Skeletal muscle cell (primary cell): ENCODE measurements around the gene NBPF1.
"Not testable (repeated sequence)": the region's sequence is repeated elsewhere in the genome, so short reads cannot be mapped to it uniquely, and the experiment has no call there.

ENCODE experiments used
- DNase-seq: peaks from one replicate; pipeline ENCODE4 v3.0.0-alpha.2; 2010; ENCODE audit warnings: low read depth
- H3K4me3 ChIP-seq: 2 replicates; pipeline ENCODE4 v1.5.1; 2011; ENCODE audit warnings: low read depth, mild to moderate bottlenecking, control low read depth, low read length, moderate library complexity

The NBPF1 gene

GRCh38 chr1:16625497-16626408 lies 12.4 kb upstream of the NBPF1 start:
- no peak for DNase-seq
- H3K4me3 ChIP-seq: no peak overlapping the region

- not testable (repeated sequence) for DNase-seq, H3K4me3 ChIP-seq
These were observed 10.7 kb upstream of the NBPF1 start for GRCh38 chr1:16623812-16624719.

GRCh38 chr1:16623337-16623736 lies 10.0 kb upstream of the NBPF1 start:
- H3K4me3 ChIP-seq: not testable (repeated sequence)
- DNase-seq: peak; percentile 22

- not testable (repeated sequence) for H3K4me3 ChIP-seq, DNase-seq
These were observed 8.4 kb upstream of the NBPF1 start for GRCh38 chr1:16621681-16622315.

GRCh38 chr1:16621300-16621658 lies 7.9 kb upstream of the NBPF1 start:
- DNase-seq: no peak
- H3K4me3 ChIP-seq: no peak overlapping the region

- DNase-seq, H3K4me3 ChIP-seq: not testable (repeated sequence)
These were observed 6.6 kb upstream of the NBPF1 start for GRCh38 chr1:16619803-16620501.

- no peak for DNase-seq
- no peak overlapping the region for H3K4me3 ChIP-seq
These were observed 5.4 kb upstream of the NBPF1 start for GRCh38 chr1:16618719-16619118.

- DNase-seq: no peak
- H3K4me3 ChIP-seq: no peak overlapping the region
These were observed 4.6 kb upstream of the NBPF1 start for GRCh38 chr1:16617778-16618580.

GRCh38 chr1:16617114-16617631 lies 3.8 kb upstream of the NBPF1 start:
- no peak for DNase-seq
- H3K4me3 ChIP-seq: no peak overlapping the region

GRCh38 chr1:16615253-16616252 lies 2.2 kb upstream of the NBPF1 start:
- no peak for DNase-seq
- H3K4me3 ChIP-seq: no peak overlapping the region

- no peak overlapping the region for H3K4me3 ChIP-seq
- DNase-seq: no peak
These were observed 1.2 kb upstream of the NBPF1 start for GRCh38 chr1:16614361-16615252.

GRCh38 chr1:16612332-16613172 lies 812 bp downstream of the NBPF1 start:
- DNase-seq: peak; percentile 77
- H3K4me3 ChIP-seq: peak overlapping the region; percentile 61

GRCh38 chr1:16611981-16612331 lies 1.4 kb downstream of the NBPF1 start:
- not testable (repeated sequence) for DNase-seq
- peak overlapping the region; percentile 61 for H3K4me3 ChIP-seq

- DNase-seq, H3K4me3 ChIP-seq: not testable (repeated sequence)
These were observed 2.2 kb downstream of the NBPF1 start for GRCh38 chr1:16611164-16611563.

GRCh38 chr1:16610553-16610952 lies 2.8 kb downstream of the NBPF1 start:
- DNase-seq, H3K4me3 ChIP-seq: not testable (repeated sequence)
